RCC 7860 (cell line): ENCODE results near the gene SLC9A6.
"Not testable (repeated sequence)": the region's sequence is repeated elsewhere in the genome, so short reads cannot be mapped to it uniquely, and the experiment has no call there.

Source experiments
- DNase-seq: peaks from one replicate; pipeline ENCODE4 v3.0.0-alpha.2; 2015; ENCODE audit warnings: low spot score
- FAIRE-seq: peaks from 2 replicates; lab custom pipeline; 2012; peaks lifted over from hg19 to GRCh38; lab: Jason Lieb, UNC

Gene SLC9A6

DNA sequence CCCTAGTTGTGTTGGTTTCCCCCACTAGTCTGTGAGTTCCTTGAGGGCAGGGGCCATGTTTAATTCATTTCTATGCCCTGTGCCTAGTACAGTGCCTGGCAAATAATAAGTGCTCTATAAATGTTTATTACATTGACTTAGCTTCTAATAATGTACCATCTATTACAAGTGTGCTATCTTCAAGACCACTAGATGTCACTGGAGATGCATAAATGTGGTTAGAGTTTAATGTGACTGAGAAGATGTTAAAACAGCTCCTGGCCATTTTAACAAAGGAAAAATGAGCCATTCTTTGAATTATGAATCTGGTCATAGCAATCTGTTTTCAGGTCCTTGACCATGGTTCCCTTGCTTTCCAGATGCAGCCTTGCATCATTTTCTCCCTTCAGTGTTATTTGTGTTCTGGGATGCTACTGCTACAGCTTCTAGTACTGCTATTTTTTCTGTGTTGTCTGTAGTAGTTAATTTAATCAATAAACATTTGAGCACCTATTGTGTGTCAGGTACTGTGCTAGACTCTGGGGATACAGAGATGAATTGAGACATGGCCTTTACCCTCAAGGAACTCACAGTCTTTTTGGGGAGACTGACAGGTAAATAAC is 43.2 kb downstream of the SLC9A6 start:
- DNase-seq, result peak; percentile 37
- peak; percentile 62 for FAIRE-seq

DNA sequence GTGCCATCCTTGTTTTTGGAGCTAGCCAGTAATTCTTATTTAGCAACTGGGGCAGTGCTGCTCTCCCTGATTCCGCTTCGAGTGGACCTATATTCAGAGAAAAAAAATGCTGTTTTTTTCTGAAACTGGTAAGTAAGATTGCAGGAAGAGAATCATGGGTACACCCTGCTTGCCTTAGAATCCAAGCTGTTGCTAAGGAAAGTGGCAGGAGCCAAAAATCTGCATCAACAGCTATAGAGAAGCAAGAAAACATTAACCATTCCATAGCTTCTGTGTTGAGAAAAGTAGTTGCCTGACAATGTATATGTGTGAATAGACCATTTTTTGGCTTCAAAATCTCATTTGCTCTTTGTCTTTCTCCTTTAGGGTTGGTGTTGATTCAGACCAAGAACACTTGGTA is 44.5 kb downstream of the SLC9A6 start:
- DNase-seq, result no peak
- FAIRE-seq, result no peak

DNA sequence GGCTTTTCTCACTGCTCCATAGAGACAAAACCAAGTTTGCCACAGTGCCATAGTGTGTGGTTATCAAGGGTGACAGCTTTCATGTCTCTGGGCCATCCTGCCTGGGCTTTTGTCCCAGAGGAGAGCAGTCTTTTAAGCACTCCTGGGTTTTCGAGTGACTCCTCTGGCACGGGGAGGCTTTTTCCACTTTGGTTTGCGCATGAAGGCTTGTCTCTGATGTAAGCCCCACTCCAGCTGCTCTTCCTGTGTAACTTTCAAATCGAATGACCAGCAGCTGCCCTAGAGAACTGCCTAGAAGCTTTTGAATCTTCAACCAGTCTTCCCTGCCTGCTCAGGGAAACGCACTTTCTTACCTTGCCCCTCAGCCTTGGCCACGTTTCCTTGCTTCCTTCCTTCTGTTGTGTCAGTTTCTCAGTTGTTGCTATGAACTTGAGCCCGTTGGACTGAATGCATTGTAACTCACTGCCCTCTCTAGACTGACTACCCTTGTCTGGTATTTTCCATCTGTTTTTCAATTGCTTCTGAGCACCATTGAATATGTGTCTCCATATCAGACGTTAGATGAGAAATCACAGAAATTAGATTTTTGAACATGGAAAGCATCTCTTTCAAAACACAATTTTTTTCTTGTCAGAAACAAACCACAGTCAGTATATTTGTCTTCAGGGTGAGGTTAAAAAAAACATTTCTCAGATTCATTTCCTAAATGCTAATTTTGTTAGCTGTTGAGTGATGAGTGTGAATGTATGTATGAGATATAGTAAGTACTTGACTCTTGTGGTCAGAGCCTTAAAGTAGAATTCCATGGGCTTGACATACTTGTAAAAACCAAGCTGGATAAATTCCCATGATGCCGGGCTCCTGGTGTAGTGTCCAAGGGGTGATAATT is 45.3 kb downstream of the SLC9A6 start:
- DNase-seq (no peak), FAIRE-seq (no peak)

DNA sequence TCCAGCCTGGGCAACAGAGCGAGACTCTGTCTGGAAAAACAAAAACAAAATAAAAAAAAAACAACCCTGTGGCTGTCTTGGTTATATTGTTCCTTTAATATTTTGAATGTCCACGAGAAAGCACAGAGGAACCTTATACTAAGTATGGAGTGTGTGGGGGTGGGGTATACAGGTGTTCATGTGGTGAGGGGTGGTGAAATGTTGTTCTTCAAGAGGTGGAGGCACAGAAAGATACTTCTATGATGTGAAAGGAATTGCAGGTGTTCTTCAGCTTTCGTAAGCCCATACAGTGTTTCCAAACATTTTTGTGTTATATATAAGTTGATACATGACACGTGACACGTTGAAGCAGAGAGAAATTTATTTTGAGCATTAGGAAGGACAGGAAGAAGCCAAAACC is 46.4 kb downstream of the SLC9A6 start:
- FAIRE-seq (no peak), DNase-seq (no peak)

DNA sequence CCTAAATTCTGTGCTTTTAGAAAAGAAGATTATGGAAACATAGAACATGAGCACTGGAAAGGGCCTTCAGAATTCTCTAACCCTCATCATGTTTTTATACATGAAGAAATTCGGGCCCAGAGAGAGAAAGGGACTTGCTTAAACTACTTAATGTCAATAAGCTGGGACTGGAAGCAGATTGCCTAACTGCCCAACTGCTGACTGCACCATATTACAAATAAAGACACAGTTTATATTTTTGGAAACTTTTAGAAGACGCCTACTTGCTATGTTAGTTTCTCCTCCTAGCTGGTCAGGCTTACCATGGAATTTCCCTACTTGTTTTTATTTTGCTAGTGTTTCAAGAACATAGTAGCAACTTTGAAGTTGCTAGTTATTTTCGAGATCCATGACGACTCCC is 47.1 kb downstream of the SLC9A6 start:
- DNase-seq, result no peak
- FAIRE-seq, result no peak

DNA sequence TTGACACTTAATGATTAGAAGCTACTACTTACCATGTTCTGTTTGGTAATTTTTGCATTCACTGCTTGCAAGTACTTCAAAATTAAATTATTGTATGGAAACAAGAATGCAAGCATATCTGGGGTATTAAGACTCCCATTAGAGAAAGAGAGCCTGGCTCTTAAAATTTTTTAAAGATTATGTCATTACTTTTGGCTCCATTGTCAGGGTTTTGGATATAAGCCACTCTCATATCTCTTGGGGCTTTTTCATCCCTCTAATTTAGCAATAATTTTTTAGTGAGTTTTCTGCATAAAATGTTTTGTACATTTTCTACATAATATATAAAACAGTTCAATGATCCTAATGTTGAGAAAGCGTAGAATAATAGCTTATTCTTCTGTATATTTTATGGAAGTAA is 49.4 kb downstream of the SLC9A6 start:
- no peak for DNase-seq
- FAIRE-seq, result no peak

DNA sequence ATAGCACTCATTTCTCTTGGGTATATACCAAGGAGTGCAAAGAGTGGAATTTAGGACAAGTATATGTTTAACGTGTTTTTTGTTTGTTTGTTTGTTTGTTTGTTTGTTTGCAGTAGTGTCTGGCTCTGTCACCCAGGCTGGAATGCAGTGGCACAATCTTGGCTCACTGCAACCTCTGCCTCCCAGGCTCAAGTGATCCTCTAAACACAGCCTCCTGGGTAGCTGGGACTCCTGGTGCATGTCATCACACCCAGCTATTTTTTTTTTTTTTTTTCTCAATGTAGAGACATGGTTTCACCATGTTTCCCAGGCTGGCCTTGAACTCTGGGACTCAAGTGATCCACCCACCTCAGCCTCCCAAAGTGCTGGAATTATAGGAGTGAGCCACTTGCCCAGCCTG is 50.4 kb downstream of the SLC9A6 start:
- DNase-seq (no peak), FAIRE-seq (no peak)

DNA sequence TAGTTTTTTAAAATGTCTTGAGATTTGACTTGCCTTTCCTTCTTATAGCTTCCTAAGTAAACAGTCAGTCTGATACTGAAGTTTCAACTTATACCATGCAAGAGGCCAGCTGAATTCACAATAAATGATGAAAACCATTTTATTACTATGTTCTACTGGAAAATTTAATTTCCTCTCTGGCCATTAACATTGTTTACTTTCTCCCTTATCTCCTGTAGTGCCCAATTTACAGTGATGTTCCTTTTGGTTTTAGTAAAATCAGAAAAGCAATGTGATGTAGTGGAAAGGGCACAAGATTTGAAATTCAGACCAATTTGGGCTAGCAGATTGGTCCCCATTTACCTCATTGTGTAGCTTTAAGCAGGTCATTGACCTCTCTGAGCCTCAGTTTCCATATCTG is 54.2 kb downstream of the SLC9A6 start:
- no peak for DNase-seq
- no peak for FAIRE-seq

DNA sequence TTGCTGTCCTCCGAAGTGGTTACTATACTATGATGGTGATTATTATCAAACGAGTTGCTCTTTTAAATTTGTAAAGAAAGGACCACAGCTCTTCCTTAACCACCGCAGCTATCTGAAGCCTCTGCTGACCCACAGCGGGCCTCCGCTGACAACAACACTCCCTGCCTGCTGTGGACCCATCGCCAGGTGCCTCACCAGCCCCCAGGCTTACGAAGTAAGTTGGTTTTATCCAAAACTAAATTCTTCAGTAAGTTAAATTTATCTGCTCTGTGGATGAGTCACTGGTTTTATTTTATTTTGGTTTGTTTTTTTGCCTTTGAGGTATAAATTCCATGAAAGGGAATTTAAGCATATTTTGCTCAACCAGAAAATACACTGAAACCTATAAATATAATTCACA is 54.7 kb downstream of the SLC9A6 start:
- no peak for DNase-seq
- FAIRE-seq, result no peak

DNA sequence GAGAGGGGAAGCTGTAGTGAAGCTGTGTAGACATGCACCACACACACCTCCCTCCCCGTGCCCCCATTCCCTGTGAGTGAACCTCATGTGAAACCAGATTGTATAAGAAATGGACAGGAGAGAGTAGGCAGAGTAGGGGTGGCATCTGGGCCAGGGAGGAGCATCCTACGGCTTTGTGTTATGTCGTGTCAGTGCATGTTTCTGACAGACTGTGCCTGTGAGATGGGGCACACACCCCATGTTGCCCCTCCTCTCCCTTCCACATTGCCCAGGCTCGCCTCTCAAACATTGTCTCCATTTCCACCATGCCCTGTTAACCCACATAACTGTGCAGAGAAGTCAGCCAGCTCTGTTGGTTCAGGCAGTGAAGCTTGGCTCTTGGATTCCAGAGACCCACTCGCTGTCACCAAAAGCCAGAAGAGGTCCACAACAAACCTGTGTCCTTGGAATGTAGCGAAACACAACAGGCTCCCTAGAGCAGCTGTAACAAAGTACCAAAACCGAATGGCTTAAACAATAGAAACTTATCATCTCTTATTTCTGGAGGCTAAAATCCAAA is 56.1 kb downstream of the SLC9A6 start:
- DNase-seq, result no peak
- no peak for FAIRE-seq

DNA sequence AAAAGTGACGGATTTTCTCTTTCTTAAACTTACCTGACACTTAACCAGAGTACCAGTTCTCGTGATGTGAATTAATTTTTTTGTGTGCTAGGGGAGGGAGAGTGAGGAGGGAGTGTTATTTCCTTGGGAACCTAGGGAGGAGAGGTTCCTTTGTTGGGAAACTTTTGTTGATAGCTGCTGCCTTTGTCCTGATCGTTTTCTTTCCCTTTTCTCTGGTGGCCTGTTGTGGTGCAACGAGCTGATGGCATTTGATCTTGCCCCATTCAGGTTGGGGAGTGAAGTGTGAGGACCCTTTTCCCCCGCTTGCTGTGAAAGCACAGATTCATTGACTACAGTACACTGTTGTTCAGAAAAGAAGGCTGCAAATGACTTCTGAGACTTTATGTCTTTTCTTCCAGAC is 59.8 kb downstream of the SLC9A6 start:
- FAIRE-seq, result no peak
- DNase-seq, result no peak

DNA sequence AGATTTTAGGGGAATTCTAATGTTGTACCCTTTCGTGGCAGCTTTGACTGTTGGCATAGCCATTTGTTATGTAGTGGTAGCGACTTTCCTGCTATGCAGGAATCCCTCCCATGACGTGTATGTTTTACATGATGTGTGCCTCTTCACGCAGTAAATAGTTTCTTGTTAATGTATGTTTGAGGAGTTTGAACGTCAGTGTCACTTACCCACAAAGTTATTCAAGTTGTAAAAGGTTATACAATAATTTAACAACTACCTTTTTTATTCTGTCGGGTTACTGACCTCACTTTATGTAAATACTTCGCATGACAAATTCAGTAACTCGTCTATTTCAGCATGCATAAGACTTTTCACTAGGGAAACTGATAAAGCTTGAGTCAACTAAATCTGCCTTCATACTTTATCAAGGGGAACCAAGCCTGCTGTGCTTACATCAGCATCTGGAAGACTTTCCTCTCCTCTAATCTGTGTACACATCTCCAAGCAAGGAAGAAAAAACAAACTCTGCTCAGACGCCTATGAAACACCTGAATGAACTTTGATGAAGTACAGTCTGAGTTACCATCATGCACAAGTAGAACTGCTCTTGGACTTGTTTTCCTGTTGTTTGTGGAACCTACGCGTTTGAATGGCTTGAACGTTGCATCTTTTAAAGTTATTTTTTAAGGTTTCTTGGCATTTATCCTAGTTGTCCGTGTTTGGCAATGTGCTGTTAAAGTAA is 61.2 kb downstream of the SLC9A6 start:
- FAIRE-seq (no peak), DNase-seq (no peak)

DNA sequence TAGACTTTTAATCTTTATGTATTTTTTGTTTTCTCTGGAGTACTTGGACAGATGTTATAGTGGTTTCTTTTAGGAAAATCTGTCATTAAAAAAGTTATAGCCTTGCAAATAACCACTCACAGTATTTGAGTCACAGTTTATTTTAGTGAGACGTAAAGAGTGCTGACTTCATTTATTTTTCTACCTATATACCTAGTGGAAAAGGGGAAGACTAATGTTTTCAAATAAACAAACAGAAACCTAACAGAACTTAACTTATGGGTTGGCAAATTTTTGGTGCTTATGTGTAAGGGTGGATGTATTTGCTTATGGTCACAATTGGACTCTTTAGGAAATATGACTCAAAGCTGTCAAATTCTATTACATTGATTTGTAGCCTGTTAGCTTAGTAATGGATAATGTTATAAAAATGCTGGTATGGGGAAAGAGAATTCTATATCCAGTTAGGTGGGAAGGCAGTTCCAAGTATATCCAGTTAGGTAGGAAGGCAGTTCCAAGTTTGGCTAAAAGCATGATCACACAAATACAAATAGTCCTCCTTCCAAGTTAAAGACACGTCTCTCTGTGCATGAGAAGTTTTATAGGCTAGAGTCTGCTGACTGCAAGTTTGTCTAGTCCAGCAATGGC is 61.9 kb downstream of the SLC9A6 start:
- DNase-seq, result no peak
- FAIRE-seq, result no peak

DNA sequence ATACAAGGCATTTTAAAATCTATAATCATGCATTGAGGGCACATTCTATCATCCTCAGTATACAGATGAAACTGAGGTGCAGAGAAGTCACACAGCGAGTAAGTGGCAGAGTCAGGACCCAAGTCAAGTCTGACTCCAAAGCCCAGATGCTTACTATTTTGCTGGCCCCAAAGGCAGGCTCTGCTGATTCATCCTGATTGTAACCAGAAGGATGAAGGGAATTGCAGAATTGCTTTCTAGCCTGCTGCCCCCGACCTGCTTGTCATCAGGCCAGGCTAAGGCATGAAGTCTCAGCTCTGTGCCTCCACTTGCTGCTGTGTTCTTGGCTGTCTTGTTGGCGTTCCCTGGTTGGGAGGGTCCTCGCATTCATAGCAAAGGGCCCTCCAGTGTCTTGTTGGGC is 62.7 kb downstream of the SLC9A6 start:
- no peak for DNase-seq
- no peak for FAIRE-seq

DNA sequence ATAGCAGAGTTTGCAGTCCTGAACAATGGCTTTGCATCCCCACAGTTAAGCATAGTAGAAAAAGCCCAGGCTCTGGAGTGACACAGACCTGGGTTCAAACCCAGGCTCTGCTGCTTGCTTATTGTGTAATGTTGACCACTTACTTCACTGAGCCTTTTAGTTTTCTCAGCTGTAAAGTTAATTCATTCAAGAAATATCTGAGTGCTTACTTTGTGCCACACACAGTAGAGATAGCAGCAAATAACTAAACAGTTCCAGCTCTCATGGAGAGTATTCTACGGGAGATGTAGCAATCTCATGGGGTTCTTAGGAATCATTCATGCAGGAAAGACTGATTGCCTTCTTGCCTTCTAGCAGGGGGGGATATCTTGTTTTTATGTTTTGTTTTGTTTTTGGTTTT is 63.2 kb downstream of the SLC9A6 start:
- FAIRE-seq, result no peak
- no peak for DNase-seq

DNA sequence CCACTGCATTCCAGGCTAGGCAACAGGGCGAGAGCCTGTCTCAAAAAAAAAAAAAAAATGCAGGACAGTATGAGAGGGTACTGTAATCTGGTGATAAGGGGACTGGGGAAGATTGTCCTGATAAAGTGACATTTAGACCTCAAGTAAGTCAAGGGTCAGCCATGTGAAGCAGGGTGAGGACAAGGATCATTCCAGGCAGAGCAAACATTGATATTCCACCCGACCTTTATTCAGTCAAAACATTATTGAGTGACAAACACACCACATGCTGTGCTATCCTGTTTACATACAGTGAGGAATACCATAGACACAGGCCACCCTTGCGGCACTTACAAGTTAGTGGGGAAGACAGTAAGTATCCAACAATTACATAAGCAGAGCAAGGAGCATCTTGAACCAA is 64.4 kb downstream of the SLC9A6 start:
- no peak for DNase-seq
- no peak for FAIRE-seq

DNA sequence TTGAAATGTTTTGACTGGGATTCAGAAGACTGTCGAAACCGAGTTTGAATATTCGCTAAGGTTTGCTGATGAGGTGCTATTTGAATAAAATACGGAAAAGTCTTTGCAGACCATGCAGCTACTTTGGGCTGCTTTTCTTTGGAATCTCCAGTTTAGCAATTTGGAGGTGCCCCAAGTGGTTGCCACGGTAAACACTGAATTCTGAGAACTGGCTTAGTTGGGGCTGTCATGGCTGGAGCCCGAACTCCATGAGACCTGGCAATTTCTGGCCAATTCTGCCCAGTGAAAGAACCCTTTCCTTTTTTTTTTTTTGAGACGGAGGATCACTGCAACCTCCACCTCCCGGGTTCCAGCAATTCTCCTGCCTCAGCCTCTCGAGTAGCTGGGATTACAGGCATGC is 65.6 kb downstream of the SLC9A6 start:
- FAIRE-seq, DNase-seq: not testable (repeated sequence)

DNA sequence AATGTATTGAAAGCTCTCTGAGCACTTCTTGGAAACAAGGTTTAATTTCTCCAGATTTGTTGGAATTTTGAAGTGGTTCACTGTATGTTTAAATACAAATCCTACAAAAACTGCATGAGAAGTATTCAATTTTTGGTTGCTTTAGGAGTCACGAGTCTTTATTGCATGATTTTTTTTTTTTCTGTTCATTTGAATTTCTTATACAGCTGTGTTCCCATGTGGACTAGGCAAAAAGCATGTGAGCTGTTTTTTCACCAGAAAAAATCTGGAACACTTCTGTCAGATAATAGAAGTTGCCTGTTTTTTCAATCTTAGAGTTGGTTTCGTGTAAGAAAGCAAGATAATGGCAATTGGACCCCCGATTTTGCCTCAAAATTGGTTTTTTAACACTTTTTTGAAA is 66.4 kb downstream of the SLC9A6 start:
- DNase-seq (no peak), FAIRE-seq (no peak)

DNA sequence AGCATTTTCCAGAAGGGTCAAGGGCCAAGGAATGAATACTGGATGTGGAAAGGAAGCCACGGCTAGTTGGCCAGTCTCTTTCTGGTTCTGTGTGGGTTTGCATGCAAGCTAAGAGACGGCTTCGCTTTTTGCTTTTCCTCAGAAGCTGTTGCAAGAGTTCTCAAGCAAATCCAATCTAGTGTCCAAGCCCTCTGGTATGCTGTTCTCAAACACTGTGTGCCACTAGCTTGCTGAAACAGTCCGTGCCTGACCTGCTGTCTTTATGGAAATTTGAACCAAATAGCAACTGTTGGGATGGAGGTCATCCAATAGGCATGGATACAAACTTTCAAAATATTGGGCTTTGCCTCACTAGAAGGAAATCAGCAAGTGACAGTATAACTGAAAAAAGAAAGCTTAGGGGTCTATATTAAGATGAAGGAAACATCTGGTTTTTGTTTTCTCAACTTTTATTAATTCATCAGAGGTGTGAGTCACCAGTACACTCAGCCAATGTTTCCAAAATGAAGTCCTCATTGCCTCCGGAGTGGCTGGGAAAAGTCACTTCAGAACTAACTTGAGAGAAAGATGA is 70.5 kb downstream of the SLC9A6 start:
- DNase-seq, result no peak
- no peak for FAIRE-seq

DNA sequence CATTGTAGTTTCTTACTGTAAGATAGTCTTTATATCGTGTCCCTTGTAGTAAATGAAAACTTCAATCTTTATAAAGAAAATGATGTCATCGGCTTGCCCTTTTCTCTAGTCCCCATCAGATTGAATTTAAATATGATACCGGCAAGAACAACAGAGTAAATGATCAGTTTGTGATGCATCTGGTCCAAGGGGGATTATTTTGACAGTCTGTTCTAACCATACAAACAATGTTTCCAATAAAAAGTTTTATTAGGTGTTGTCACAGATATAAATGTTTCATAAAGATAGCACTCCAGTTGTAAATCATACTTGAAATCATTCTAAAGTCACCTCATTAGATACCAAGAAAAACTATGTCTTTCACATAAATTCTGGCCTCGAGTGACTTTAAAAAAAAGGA is 72.3 kb downstream of the SLC9A6 start:
- FAIRE-seq, result no peak
- DNase-seq, result no peak

DNA sequence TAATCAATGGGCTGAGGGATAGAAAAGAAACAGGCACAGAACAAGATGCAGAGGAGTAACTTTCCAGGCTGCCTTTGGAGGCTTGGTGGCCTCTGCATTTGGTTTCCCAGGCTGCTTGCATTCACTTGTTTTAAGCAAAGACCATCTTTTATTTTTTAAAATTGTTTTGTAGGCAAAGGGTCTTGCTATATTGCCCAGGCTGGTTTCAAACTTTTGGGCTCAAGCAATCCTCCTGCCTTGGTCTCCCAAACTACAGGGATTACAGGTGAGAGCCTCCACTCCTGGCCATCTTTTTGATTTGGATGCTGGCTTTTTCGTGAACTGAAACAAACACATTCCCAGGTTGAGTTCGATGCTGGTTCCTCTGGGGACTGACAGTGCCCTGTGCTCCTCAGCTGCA is 74.1 kb downstream of the SLC9A6 start:
- FAIRE-seq (no peak), DNase-seq (no peak)
